Fibroblast of the aortic adventitia (primary cell): ENCODE results near the gene SPTBN1. TPM values are rescaled to one million over a fixed set of nuclear protein-coding genes. Genes with fewer than 3 reads are reported as not detected.
"Not testable (repeated sequence)": the region's sequence is repeated elsewhere in the genome, so short reads cannot be mapped to it uniquely, and the experiment has no call there.

Source experiments
- DNase-seq: peaks from one replicate; pipeline ENCODE4 v3.0.0-alpha.2; 2010; ENCODE audit warnings: low read depth
- H3K4me3 ChIP-seq: 2 replicates; pipeline ENCODE4 v1.5.1; 2011; ENCODE audit warnings: low read depth, mild to moderate bottlenecking, control low read depth, low read length, moderate library complexity
- total RNA-seq: library from RNA; depleted of rRNA; stranded (reverse); fragments of >200 nt; gene quantifications from 2 replicates; pipeline ENCODE4 v1.2.3, GENCODE V29; 2012; ENCODE audit warnings: low replicate concordance
- TF ChIP-seq, protein P1 (sequence below): IDR thresholded peaks from 2 replicates; pipeline ENCODE4 v1.5.1; 2011; ENCODE audit warnings: mild to moderate bottlenecking, low read length, control low read depth, inconsistent platforms; ENCODE audit not compliant: insufficient read depth

Gene SPTBN1
- total RNA-seq, 1 donor = 293 TPM

GRCh38 chr2:54512663-54513362 lies 56.7 kb downstream of the SPTBN1 start:
- TF ChIP-seq, protein P1, sequence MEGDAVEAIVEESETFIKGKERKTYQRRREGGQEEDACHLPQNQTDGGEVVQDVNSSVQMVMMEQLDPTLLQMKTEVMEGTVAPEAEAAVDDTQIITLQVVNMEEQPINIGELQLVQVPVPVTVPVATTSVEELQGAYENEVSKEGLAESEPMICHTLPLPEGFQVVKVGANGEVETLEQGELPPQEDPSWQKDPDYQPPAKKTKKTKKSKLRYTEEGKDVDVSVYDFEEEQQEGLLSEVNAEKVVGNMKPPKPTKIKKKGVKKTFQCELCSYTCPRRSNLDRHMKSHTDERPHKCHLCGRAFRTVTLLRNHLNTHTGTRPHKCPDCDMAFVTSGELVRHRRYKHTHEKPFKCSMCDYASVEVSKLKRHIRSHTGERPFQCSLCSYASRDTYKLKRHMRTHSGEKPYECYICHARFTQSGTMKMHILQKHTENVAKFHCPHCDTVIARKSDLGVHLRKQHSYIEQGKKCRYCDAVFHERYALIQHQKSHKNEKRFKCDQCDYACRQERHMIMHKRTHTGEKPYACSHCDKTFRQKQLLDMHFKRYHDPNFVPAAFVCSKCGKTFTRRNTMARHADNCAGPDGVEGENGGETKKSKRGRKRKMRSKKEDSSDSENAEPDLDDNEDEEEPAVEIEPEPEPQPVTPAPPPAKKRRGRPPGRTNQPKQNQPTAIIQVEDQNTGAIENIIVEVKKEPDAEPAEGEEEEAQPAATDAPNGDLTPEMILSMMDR = no peak
- H3K4me3 ChIP-seq = no peak overlapping the region
- no peak for DNase-seq

DNA sequence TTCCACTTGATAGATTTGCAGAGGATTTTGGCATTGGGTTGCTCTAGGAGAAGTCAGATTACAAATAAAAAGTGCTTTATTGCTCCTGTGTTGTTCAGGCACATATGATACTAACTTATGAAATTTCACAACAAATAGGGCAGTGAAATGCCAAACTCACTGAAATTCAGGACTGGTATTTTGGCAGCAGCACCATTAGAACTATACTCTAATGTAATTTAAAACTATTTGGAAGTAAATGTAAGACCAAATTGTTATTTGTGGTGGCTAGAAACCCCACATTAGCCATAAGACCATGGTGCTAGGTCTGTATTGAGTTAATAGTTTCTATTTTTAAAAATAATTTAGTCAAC lies 57.2 kb downstream of the SPTBN1 start:
- no peak for DNase-seq
- TF ChIP-seq, protein P1 = no peak
- no peak overlapping the region for H3K4me3 ChIP-seq

DNA sequence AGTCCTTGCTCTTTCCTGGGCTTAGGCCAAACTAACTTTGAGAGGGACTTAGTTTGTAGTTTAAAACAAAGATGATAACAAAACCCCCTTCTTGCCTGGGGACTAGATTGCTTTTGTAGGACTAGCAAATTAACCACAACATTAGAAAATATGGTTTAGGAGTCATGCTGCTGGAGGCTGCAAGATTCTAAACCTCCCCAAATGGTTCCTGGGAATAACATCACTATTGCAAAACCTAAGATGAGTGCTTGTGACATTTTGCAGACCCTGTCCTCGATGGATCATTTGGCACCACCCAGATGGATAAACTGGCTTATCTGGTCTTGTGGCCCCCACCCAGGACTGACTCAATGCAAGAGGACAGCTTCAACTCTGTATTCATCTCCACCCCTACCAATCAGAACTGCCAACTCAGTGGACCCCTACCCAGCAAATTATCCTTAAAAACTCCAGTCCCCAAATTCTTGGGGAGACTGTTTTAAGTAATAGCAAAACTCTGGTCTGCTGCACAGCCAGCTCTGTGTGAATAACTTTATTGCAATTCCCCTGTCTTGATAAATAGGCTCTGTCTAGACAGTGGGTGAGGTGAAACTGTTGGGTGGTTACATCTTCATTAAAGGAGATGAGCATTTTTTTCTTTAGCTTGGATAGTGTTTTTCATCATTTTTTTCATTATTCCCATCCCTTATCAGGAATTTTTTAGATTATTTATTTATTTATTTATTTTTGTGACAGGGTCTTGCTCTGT lies 58.9 kb downstream of the SPTBN1 start:
- TF ChIP-seq, protein P1 = no peak
- DNase-seq = no peak
- no peak overlapping the region for H3K4me3 ChIP-seq

DNA sequence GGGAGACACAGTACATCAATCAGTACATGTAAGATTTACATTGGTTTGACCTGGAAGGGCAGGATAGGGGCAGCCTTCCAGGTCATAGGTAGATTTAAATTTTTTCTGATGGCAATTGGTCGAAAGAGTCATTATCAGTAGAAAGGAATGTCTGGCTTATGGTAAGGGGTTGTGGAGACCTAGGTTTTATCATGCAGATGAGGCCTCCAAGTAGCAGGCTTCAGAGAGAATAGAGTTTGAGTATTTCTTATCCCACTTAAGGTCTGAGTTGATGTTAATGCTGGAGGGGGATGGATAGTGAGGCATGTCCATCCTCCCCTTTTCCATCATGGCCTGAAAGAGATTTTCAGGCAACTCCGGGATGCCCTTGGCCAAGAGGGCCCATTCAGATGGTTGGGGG lies 60.7 kb downstream of the SPTBN1 start:
- no peak overlapping the region for H3K4me3 ChIP-seq
- no peak for DNase-seq
- TF ChIP-seq, protein P1 = no peak

GRCh38 chr2:54518016-54518415 lies 61.9 kb downstream of the SPTBN1 start:
- not testable (repeated sequence) for DNase-seq, H3K4me3 ChIP-seq

GRCh38 chr2:54518430-54518829 lies 62.3 kb downstream of the SPTBN1 start:
- TF ChIP-seq, protein P1 = no peak
- H3K4me3 ChIP-seq = no peak overlapping the region
- no peak for DNase-seq

GRCh38 chr2:54519841-54520459 lies 63.8 kb downstream of the SPTBN1 start:
- no peak for DNase-seq
- TF ChIP-seq, protein P1 = no peak

More at GRCh38 chr2:54519841-54520459, 63.8 kb downstream of the SPTBN1 start:
- H3K4me3 ChIP-seq = no peak overlapping the region
